H1 (cell line): ENCODE measurements around the gene PBX3. TPM values are rescaled to one million over a fixed set of nuclear protein-coding genes. Genes with fewer than 3 reads are reported as not detected.

Source experiments
- CTCF ChIA-PET: fragments of 300-600 bp; sonication (Branson Sonifier 250); formaldehyde crosslinking; loops from one replicate; lab custom pipeline; 2021; ENCODE audit not compliant: partially characterized antibody; lab: Charles Lee
- POLR2A ChIA-PET: fragments of 300-600 bp; sonication (Branson Sonifier 250); formaldehyde crosslinking; loops from one replicate; lab custom pipeline; 2021; ENCODE audit warnings: inconsistent platforms; ENCODE audit not compliant: partially characterized antibody; lab: Charles Lee
- DNase-seq, 2 experiments: peaks; one replicate each; pipeline versions ENCODE4 v3.0.0 to v3.0.0-alpha.2; 2010 to 2022; ENCODE audit warnings: low spot score in 2 of 2, low read depth in 1 of 2, mixed read lengths in 1 of 2
- FAIRE-seq: peaks from 2 replicates; lab custom pipeline; 2011; peaks lifted over from hg19 to GRCh38; lab: Jason Lieb, UNC
- H2AFZ ChIP-seq: 2 replicates; pipeline ENCODE4 v1.8.1; 2012; ENCODE audit warnings: low read length, inconsistent platforms
- H2AK5ac ChIP-seq: 2 replicates; pipeline ENCODE4 v1.6.1; 2013; ENCODE audit warnings: low read depth, low read length
- H2BK120ac ChIP-seq: replicated peaks from 2 replicates; pipeline ENCODE3; 2013; ENCODE audit warnings: low read depth, low read length, inconsistent platforms
- H2BK12ac ChIP-seq: 2 replicates; pipeline ENCODE4 v1.6.1; 2013; ENCODE audit warnings: low read depth, low read length
- H2BK15ac ChIP-seq: 2 replicates; pipeline ENCODE4 v1.6.1; 2013; ENCODE audit warnings: low read length
- H2BK20ac ChIP-seq: 2 replicates; pipeline ENCODE4 v1.6.1; 2013; ENCODE audit warnings: low read length
- H2BK5ac ChIP-seq: 2 replicates; pipeline ENCODE4 v1.6.1; 2013; ENCODE audit warnings: low read depth, low read length
- H3K14ac ChIP-seq: 2 replicates; pipeline ENCODE4 v1.6.1; 2013; ENCODE audit warnings: inconsistent platforms; ENCODE audit not compliant: insufficient read length
- H3K18ac ChIP-seq: 2 replicates; pipeline ENCODE4 v1.6.1; 2013; ENCODE audit warnings: low read length; ENCODE audit errors: extremely low read depth
- H3K23ac ChIP-seq: 2 replicates; pipeline ENCODE4 v1.6.1; 2013; ENCODE audit warnings: inconsistent platforms; ENCODE audit not compliant: insufficient read length
- H3K23me2 ChIP-seq: 2 replicates; pipeline ENCODE4 v1.6.1; 2013; ENCODE audit warnings: low read depth, low read length
- H3K27ac ChIP-seq: 2 replicates; pipeline ENCODE4 v1.6.1; 2011; ENCODE audit warnings: low read depth, low read length, inconsistent platforms
- H3K27me3 ChIP-seq, 4 experiments: replicated peaks in 1 of 4; 1 replicate in 1 of 4; 2 replicates in 3 of 4; pipeline versions ENCODE4 v1.6.1 to v1.8.1; 2011 to 2013; ENCODE audit warnings: low read length in 3 of 4, mild to moderate bottlenecking in 3 of 4, inconsistent platforms in 2 of 4, mixed read lengths in 2 of 4, moderate library complexity in 1 of 4; ENCODE audit not compliant: control insufficient read depth in 3 of 4, insufficient read depth in 3 of 4; ENCODE audit errors: extremely low read depth in 1 of 4
- H3K36me3 ChIP-seq, 4 experiments: 2 replicates each; pipeline versions ENCODE4 v1.6.1 to v1.8.1; 2011 to 2013; ENCODE audit warnings: mild to moderate bottlenecking in 4 of 4, low read length in 3 of 4, moderate library complexity in 2 of 4, control low read depth in 1 of 4, inconsistent platforms in 1 of 4; ENCODE audit not compliant: insufficient read depth in 4 of 4, control insufficient read depth in 2 of 4
- H3K4ac ChIP-seq: replicated peaks from 2 replicates; pipeline ENCODE3; 2013; ENCODE audit warnings: low read length, low read depth, mixed read lengths, inconsistent platforms; ENCODE audit not compliant: insufficient read length
- H3K4me1 ChIP-seq, 4 experiments: replicated peaks in 1 of 4; 1 replicate in 1 of 4; 2 replicates in 3 of 4; pipeline versions ENCODE4 v1.6.1 to v1.8.1; 2011 to 2013; ENCODE audit warnings: low read length in 3 of 4, inconsistent platforms in 2 of 4, mixed read lengths in 1 of 4; ENCODE audit not compliant: insufficient read depth in 4 of 4, control insufficient read depth in 3 of 4
- H3K4me2 ChIP-seq, 2 experiments: 2 replicates each; pipeline versions ENCODE4 v1.6.1 to v1.8.1; 2011 to 2013; ENCODE audit warnings: low read depth in 2 of 2, low read length in 2 of 2, control low read depth in 1 of 2, inconsistent platforms in 1 of 2, mild to moderate bottlenecking in 1 of 2; ENCODE audit not compliant: insufficient read depth in 1 of 2
- H3K4me3 ChIP-seq, 4 experiments: fragments of 200-600, 300-600 bp in 1 of 4; sonication (generic), shearing (Covaris generic), sonication (Bioruptor Twin) in 1 of 4; 2 replicates each; pipeline versions ENCODE4 v1.5.1 to v1.8.1; 2011 to 2016; ENCODE audit warnings: low read length in 4 of 4, low read depth in 3 of 4, control low read depth in 2 of 4, inconsistent platforms in 2 of 4, mild to moderate bottlenecking in 2 of 4, mixed read lengths in 1 of 4, moderate library complexity in 1 of 4; ENCODE audit not compliant: insufficient read depth in 2 of 4; ENCODE audit errors: extremely low read depth in 1 of 4
- H3K56ac ChIP-seq: replicated peaks from 2 replicates; pipeline ENCODE3; 2013; ENCODE audit warnings: low read depth, mild to moderate bottlenecking, mixed read lengths, low read length, inconsistent platforms; ENCODE audit not compliant: insufficient read length
- H3K79me1 ChIP-seq: 2 replicates; pipeline ENCODE4 v1.6.1; 2013; ENCODE audit warnings: low read depth, low read length, control low read depth
- H3K79me2 ChIP-seq, 2 experiments: 2 replicates each; pipeline versions ENCODE4 v1.6.1 to v1.8.1; 2012 to 2013; ENCODE audit warnings: low read length in 2 of 2, mild to moderate bottlenecking in 2 of 2, inconsistent platforms in 1 of 2; ENCODE audit not compliant: insufficient read depth in 2 of 2, control insufficient read depth in 1 of 2
- H3K9ac ChIP-seq, 4 experiments: replicated peaks in 1 of 4; 1 replicate in 1 of 4; 2 replicates in 3 of 4; pipeline versions ENCODE4 v1.6.1 to v1.8.1; 2011 to 2013; ENCODE audit warnings: low read depth in 3 of 4, low read length in 3 of 4, control low read depth in 2 of 4, mild to moderate bottlenecking in 2 of 4, moderate library complexity in 2 of 4, inconsistent platforms in 1 of 4; ENCODE audit errors: extremely low read depth in 1 of 4
- H3K9me3 ChIP-seq, 2 experiments: 2 replicates each; pipeline versions ENCODE4 v1.6.1 to v1.8.1; 2012 to 2013; ENCODE audit warnings: mild to moderate bottlenecking in 2 of 2, moderate library complexity in 2 of 2, control low read depth in 1 of 2, inconsistent platforms in 1 of 2, low read depth in 1 of 2, low read length in 1 of 2, mixed read lengths in 1 of 2; ENCODE audit not compliant: insufficient read depth in 2 of 2
- H4K20me1 ChIP-seq, 2 experiments: replicated peaks in 1 of 2; 2 replicates each; pipeline versions ENCODE3 to v1.8.1; 2011 to 2013; ENCODE audit warnings: inconsistent platforms in 2 of 2, low read length in 2 of 2, mild to moderate bottlenecking in 1 of 2; ENCODE audit not compliant: insufficient read depth in 2 of 2, control insufficient read depth in 1 of 2
- H4K5ac ChIP-seq: 2 replicates; pipeline ENCODE4 v1.6.1; 2013; ENCODE audit warnings: low read length, low read depth, mixed read lengths, inconsistent platforms; ENCODE audit not compliant: insufficient read length
- H4K8ac ChIP-seq: 2 replicates; pipeline ENCODE4 v1.8.0; 2013; ENCODE audit warnings: mild to moderate bottlenecking, moderate library complexity, low read length, inconsistent platforms; ENCODE audit not compliant: insufficient read depth; ENCODE audit errors: extremely low read depth
- H4K91ac ChIP-seq: replicated peaks from 2 replicates; pipeline ENCODE3; 2013; ENCODE audit warnings: low read length, mixed read lengths, inconsistent platforms; ENCODE audit not compliant: insufficient read length
- CBX8 ChIP-seq: fragments of 300-800, 300-1000 bp; sonication (generic); IDR thresholded peaks from 2 replicates; pipeline ENCODE4 v1.7.1; 2016; ENCODE audit warnings: low read depth, low read length, borderline replicate concordance
- E2F6 ChIP-seq: IDR thresholded peaks from 2 replicates; pipeline ENCODE4 v1.6.1; 2012; ENCODE audit warnings: inconsistent platforms
- POLR2A ChIP-seq, 2 experiments: IDR thresholded peaks; 1 replicate in 1 of 2; 2 replicates in 1 of 2; pipeline ENCODE4 v1.6.1; 2011; ENCODE audit warnings: low read depth in 2 of 2, low read length in 2 of 2, mild to moderate bottlenecking in 2 of 2; ENCODE audit errors: control extremely low read depth in 1 of 2
- WGBS, 2 experiments: shearing (Covaris generic) in 1 of 2; methylation state at CpG; one replicate each; pipeline versions ENCODE4 v1.1.6 to v1.1.7; 2013 to 2015; ENCODE audit warnings: low lambda C conversion rate in 2 of 2, mixed read lengths in 2 of 2, inconsistent platforms in 1 of 2, low coverage in 1 of 2, missing lambda C conversion rate in 1 of 2; ENCODE audit not compliant: insufficient replicate concordance in 2 of 2, insufficient coverage in 1 of 2, insufficient read length in 1 of 2; ENCODE audit errors: extremely low coverage in 1 of 2, missing lambda C conversion rate in 1 of 2; 5-methylcytosine and 5-hydroxymethylcytosine counted together
- polyA plus RNA-seq, 7 experiments: library from polyadenylated mRNA; depleted of rRNA in 3 of 7; stranded (reverse) in 5 of 7; unstranded in 2 of 7; fragments of >200 nt in 5 of 7; fragments of 200-250 nt in 2 of 7; gene quantifications; 1 replicate in 5 of 7; 2 replicates in 1 of 7; 4 replicates in 1 of 7; pipeline versions ENCODE4 v1.2.1 to v1.2.3, GENCODE V29; 2011 to 2013; ENCODE audit warnings: missing spikeins in 2 of 7, mixed read lengths in 2 of 7
- total RNA-seq: library from RNA; stranded (reverse); fragmentation: NEBNext Ultra II Directional; extraction: Animal tissue kit (Norgen Biotek cat#: 25700); gene quantifications from 2 replicates; pipeline ENCODE4 v1.2.1, GENCODE V29; 2021

PBX3 gene
- total and polyA plus RNA-seq, 2 of the 8 experiments (the other 6 are each of a cell fraction or from before 2014, with no cell fraction given): 22.7 to 44.3 TPM

- H3K27me3 ChIP-seq: no peaks in the 10 kb centered on the region
- DNase-seq (no peak), FAIRE-seq (no peak)
- no peaks in the 10 kb centered on the region for H4K20me1 ChIP-seq
- no peak overlapping the region for H3K4me2 ChIP-seq
- no peak overlapping the region for H2AK5ac ChIP-seq
- no peak overlapping the region for H4K5ac ChIP-seq
- no peak overlapping the region for H2BK12ac ChIP-seq
- H3K14ac ChIP-seq: no peak overlapping the region
- H3K79me2 ChIP-seq: no peaks in the 10 kb centered on the region
- no peak overlapping the region for H2BK120ac ChIP-seq
- H3K4me3 ChIP-seq: no peak overlapping the region
- H3K56ac ChIP-seq: no peak overlapping the region
- H3K79me1 ChIP-seq: no peaks in the 10 kb centered on the region
- H4K91ac ChIP-seq: no peak overlapping the region
- WGBS, 2 experiments: 85% methylated on average over 3 of the region's 3 CpGs; no CpG with 5 or more reads in 1 of the 2 experiments
- H3K9ac ChIP-seq: no peak overlapping the region
- POLR2A ChIA-PET: interaction anchor here (0.7 to 1.2 kb wide), 2 partner anchors 9 to 22 kb away, joined by 3 to 4 read pairs; no protein-coding TSS in a partner anchor
- no peak overlapping the region for H2BK20ac ChIP-seq
- no peak overlapping the region for H3K18ac ChIP-seq
- no peaks in the 10 kb centered on the region for H3K4me1 ChIP-seq
- H3K4ac ChIP-seq: no peak overlapping the region
- no peak overlapping the region for H3K23ac ChIP-seq
- no peak overlapping the region for H2BK5ac ChIP-seq
- no peaks in the 10 kb centered on the region for H3K9me3 ChIP-seq
- CTCF ChIA-PET: interaction anchor here (0.6 to 1.1 kb wide), 3 partner anchors 33 to 267 kb away, joined by 3 to 6 read pairs (median 5); no protein-coding TSS in a partner anchor
- no peak overlapping the region for H2BK15ac ChIP-seq
- no peak overlapping the region for H3K27ac ChIP-seq
- H3K36me3 ChIP-seq: no peaks in the 10 kb centered on the region
- H3K23me2 ChIP-seq: no peaks in the 10 kb centered on the region
- no peak overlapping the region for H4K8ac ChIP-seq
- no peak overlapping the region for H2AFZ ChIP-seq
- TF ChIP-seq CBX8 (no peak), POLR2A (IDR thresholded peaks at IDR 0.05; ENCODE audit: control extremely low read depth in 1 of 2, low read depth in 2 of 2, low read length in 2 of 2) (no peak), E2F6 (no peak)
Measured at GRCh38 chr9:125739436-125739835, 7.7 kb upstream of the PBX3 start.
